HCT116 (cell line): Measurements from ENCODE around the gene PTPRO. TPM values are rescaled to one million over a fixed set of nuclear protein-coding genes. Genes with fewer than 3 reads are reported as not detected.

Experiments
- ATAC-seq: fragments of 200-7000 bp; cut with Tn5 transposase; 2 replicates; pipeline ENCODE4 v1.9.1; 2020; ENCODE audit warnings: mild to moderate bottlenecking, moderate library complexity
- BruUV-seq: library from RNA; stranded (reverse); fragments of 400-500 nt; replicated peaks from 2 replicates; lab custom pipeline; 2021; lab: Mats Ljungman, UMichigan
- CTCF ChIA-PET: fragments of 300-600 bp; sonication (Branson Sonifier 250); formaldehyde crosslinking; loops from one replicate; lab custom pipeline; 2021; ENCODE audit warnings: antibody characterized with exemption; lab: Charles Lee
- POLR2A ChIA-PET: fragments of 300-600, 350-600 bp; sonication (Branson Sonifier 250); formaldehyde crosslinking; loops from one replicate; lab custom pipeline; 2021; ENCODE audit warnings: antibody characterized with exemption; lab: Charles Lee
- RAD21 ChIA-PET, 2 experiments: fragments of 300-600 bp; sonication (Branson Sonifier 250); formaldehyde crosslinking; loops; one replicate each; lab custom pipeline; 2023; ENCODE audit warnings: low total read pairs in 2 of 2; ENCODE audit not compliant: uncharacterized antibody in 2 of 2, unreplicated experiment in 2 of 2, low non-redundant PET in 1 of 2; lab: Charles Lee
- DNase-seq: peaks from one replicate; pipeline ENCODE4 v3.0.0-alpha.2; 2010; ENCODE audit warnings: low read depth, low spot score
- H2AFZ ChIP-seq: fragments of 200-600 bp; shearing (Covaris generic), sonication (generic); 2 replicates; pipeline ENCODE4 v1.6.1; 2017; ENCODE audit warnings: low read depth, mixed run types, mixed read lengths, antibody characterized with exemption, low read length; ENCODE audit not compliant: poor library complexity, severe bottlenecking
- H3K27ac ChIP-seq: 2 replicates; pipeline ENCODE4 v1.5.1; 2012; ENCODE audit warnings: low read depth, low read length
- H3K27me3 ChIP-seq: fragments of 200-600 bp; sonication (generic); 2 replicates; pipeline ENCODE4 v1.6.1; 2016; ENCODE audit warnings: mixed run types, low read length, mixed read lengths; ENCODE audit not compliant: insufficient read depth
- H3K36me3 ChIP-seq, 2 experiments: fragments of 200-500 bp in 1 of 2; fragments of 200-600 bp in 1 of 2; sonication (Bioruptor generic) in 1 of 2; sonication (generic) in 1 of 2; 2 replicates each; pipeline versions ENCODE4 v1.5.1 to v1.6.1; 2014 to 2016; ENCODE audit warnings: low read length in 2 of 2, inconsistent platforms in 1 of 2, mixed read lengths in 1 of 2, mixed run types in 1 of 2; ENCODE audit not compliant: insufficient read depth in 2 of 2, control insufficient read depth in 1 of 2
- H3K4me1 ChIP-seq, 2 experiments: fragments of 200-600 bp in 1 of 2; sonication (generic) in 1 of 2; 2 replicates each; pipeline versions ENCODE4 v1.5.1 to v1.6.1; 2012 to 2017; ENCODE audit warnings: low read length in 2 of 2, inconsistent platforms in 1 of 2, mild to moderate bottlenecking in 1 of 2, mixed read lengths in 1 of 2, mixed run types in 1 of 2, moderate library complexity in 1 of 2; ENCODE audit not compliant: insufficient read depth in 2 of 2, control insufficient read depth in 1 of 2
- H3K4me2 ChIP-seq: fragments of 200-600 bp; sonication (generic); 2 replicates; pipeline ENCODE4 v1.6.1; 2017; ENCODE audit warnings: mixed run types, low read length, mixed read lengths
- H3K4me3 ChIP-seq, 2 experiments: fragments of 200-600 bp in 1 of 2; sonication (generic) in 1 of 2; replicated peaks in 1 of 2; 2 replicates each; pipeline ENCODE4 v1.5.1; 2011 to 2016; ENCODE audit warnings: low read length in 2 of 2, control low read depth in 1 of 2, low read depth in 1 of 2, mild to moderate bottlenecking in 1 of 2, mixed read lengths in 1 of 2, mixed run types in 1 of 2
- H3K79me2 ChIP-seq: fragments of 200-600 bp; sonication (generic); 2 replicates; pipeline ENCODE4 v1.6.1; 2017; ENCODE audit warnings: mild to moderate bottlenecking, mixed run types, low read length, moderate library complexity, mixed read lengths; ENCODE audit not compliant: insufficient read depth
- H3K9ac ChIP-seq: fragments of 200-600 bp; sonication (generic); 2 replicates; pipeline ENCODE4 v1.6.1; 2016; ENCODE audit warnings: low read length, mixed read lengths
- H3K9me2 ChIP-seq: fragments of 200-600 bp; sonication (generic), shearing (Covaris generic); 2 replicates; pipeline ENCODE4 v1.6.1; 2017; ENCODE audit warnings: mixed run types, mild to moderate bottlenecking, moderate library complexity; ENCODE audit not compliant: insufficient read depth
- H3K9me3 ChIP-seq, 2 experiments: fragments of 200-500 bp in 1 of 2; fragments of 200-600 bp in 1 of 2; sonication (Bioruptor generic) in 1 of 2; sonication (generic) in 1 of 2; 2 replicates each; pipeline ENCODE4 v1.6.1; 2014 to 2017; ENCODE audit warnings: low read length in 2 of 2, mixed read lengths in 2 of 2, inconsistent platforms in 1 of 2, low read depth in 1 of 2, mild to moderate bottlenecking in 1 of 2, mixed run types in 1 of 2, moderate library complexity in 1 of 2; ENCODE audit not compliant: control insufficient read depth in 1 of 2, insufficient read depth in 1 of 2
- H4K20me1 ChIP-seq: fragments of 200-600 bp; sonication (generic), shearing (Covaris generic); 2 replicates; pipeline ENCODE4 v1.6.1; 2017; ENCODE audit warnings: mixed run types, mild to moderate bottlenecking, moderate library complexity; ENCODE audit not compliant: insufficient read depth
- ATF3 ChIP-seq: IDR thresholded peaks from 2 replicates; pipeline ENCODE4 v1.6.1; 2012
- CBX3 ChIP-seq: IDR thresholded peaks from 2 replicates; pipeline ENCODE4 v1.6.1; 2012; ENCODE audit warnings: low read depth
- EZH2 ChIP-seq: fragments of 200-600 bp; sonication (generic); IDR thresholded peaks from 2 replicates; pipeline ENCODE4 v1.6.1; 2017; ENCODE audit warnings: antibody characterized with exemption, mixed run types
- EZH2phosphoT487 ChIP-seq: fragments of 200-600 bp; IDR thresholded peaks from 2 replicates; pipeline ENCODE4 v1.6.1; 2018; ENCODE audit warnings: antibody characterized with exemption, borderline replicate concordance
- FOSL1 ChIP-seq: IDR thresholded peaks from 2 replicates; pipeline ENCODE4 v1.6.1; 2012; ENCODE audit warnings: low read depth
- JUND ChIP-seq: IDR thresholded peaks from 2 replicates; pipeline ENCODE4 v1.6.1; 2012
- MAX ChIP-seq: IDR thresholded peaks from 2 replicates; pipeline ENCODE4 v1.6.1; 2012
- POLR2AphosphoS5 ChIP-seq: IDR thresholded peaks from 2 replicates; pipeline ENCODE4 v1.6.1; 2011; ENCODE audit warnings: mild to moderate bottlenecking, low read depth, low read length, moderate library complexity
- RAD21 ChIP-seq: IDR thresholded peaks from 2 replicates; pipeline ENCODE4 v1.6.1; 2012; ENCODE audit warnings: low read depth, mild to moderate bottlenecking
- ZBTB33 ChIP-seq: IDR thresholded peaks from 2 replicates; pipeline ENCODE4 v1.6.1; 2011; ENCODE audit warnings: mild to moderate bottlenecking, low read length, moderate library complexity; ENCODE audit not compliant: insufficient replicate concordance; ENCODE audit errors: extremely low read depth
- ZFX ChIP-seq: fragments of 450-650 bp; IDR thresholded peaks from 2 replicates; pipeline ENCODE4 v1.6.1; 2017
- ZNF274 ChIP-seq: fragments of 200-500 bp; sonication (Bioruptor generic); IDR thresholded peaks from 2 replicates; pipeline ENCODE4 v1.6.1; 2014; ENCODE audit warnings: mild to moderate bottlenecking, low read depth, low read length, inconsistent platforms
- intact Hi-C: fragments of 100-400 bp; cut with micrococcal nuclease; formaldehyde crosslinking; loops from 2 replicates; pipeline ENCODE4 v1.10.0; 2022
- total RNA-seq: library from RNA; stranded (reverse); gene quantifications from one replicate; pipeline ENCODE4 v1.2.1, GENCODE V29; 2021; ENCODE audit not compliant: unreplicated experiment

The PTPRO gene
- total RNA-seq, 1 experiment from 2014 or later, result not detected

GRCh38 chr12:15536446-15536845 lies 214.1 kb downstream of the PTPRO start (continued):
- TF ChIP-seq FOSL1 (no peak), CBX3 (no peak), ATF3 (no peak), EZH2phosphoT487 (no peak), ZNF274 (no peak), RAD21 (no peak), EZH2 (no peak)

- Histone ChIP-seq H3K9me3 (no peaks in the 10 kb centered on the region), H4K20me1 (no peaks in the 10 kb centered on the region), H3K9me2 (no peaks in the 10 kb centered on the region), H3K36me3 (no peaks in the 10 kb centered on the region)
- DNase-seq, result no peak
- TF ChIP-seq RAD21, result no peak
- no peak for TF ChIP-seq POLR2AphosphoS5
- TF ChIP-seq CBX3, result no peak
- TF ChIP-seq ZFX, result no peak
- no peak for TF ChIP-seq MAX
- TF ChIP-seq JUND, result no peak
- TF ChIP-seq ZBTB33, result no peak
- TF ChIP-seq, all 23 proteins: peak for 0
- no peak for ATAC-seq
- Histone ChIP-seq H3K4me2 (no peak overlapping the region), H3K4me1 (peaks cover 0 to 4% of the 10 kb centered on the region in 2 experiments; a peak in 1 of 4 replicates), H3K27ac (no peak overlapping the region), H2AFZ (no peak overlapping the region), H3K79me2 (no peaks in the 10 kb centered on the region), H3K9ac (no peak overlapping the region), H3K4me3 (no peak overlapping the region), H3K27me3 (no peaks in the 10 kb centered on the region)
- intact Hi-C loops, result loop anchor here (10.0 kb wide), 1 partner anchor 236 kb away; no protein-coding TSS in a partner anchor
- ChIA-PET POLR2A (no interaction called here), RAD21 (no interaction called here), CTCF (interaction anchor here (0.7 kb wide), 1 partner anchor 373 kb away, joined by 3 read pairs; no protein-coding TSS in a partner anchor)
- BruUV-seq, result no TSS peak
Measured at GRCh38 chr12:15538881-15539280, 216.6 kb downstream of the PTPRO start.
